ENCODE measurements around the gene TCOF1.

TCOF1 gene

DNA sequence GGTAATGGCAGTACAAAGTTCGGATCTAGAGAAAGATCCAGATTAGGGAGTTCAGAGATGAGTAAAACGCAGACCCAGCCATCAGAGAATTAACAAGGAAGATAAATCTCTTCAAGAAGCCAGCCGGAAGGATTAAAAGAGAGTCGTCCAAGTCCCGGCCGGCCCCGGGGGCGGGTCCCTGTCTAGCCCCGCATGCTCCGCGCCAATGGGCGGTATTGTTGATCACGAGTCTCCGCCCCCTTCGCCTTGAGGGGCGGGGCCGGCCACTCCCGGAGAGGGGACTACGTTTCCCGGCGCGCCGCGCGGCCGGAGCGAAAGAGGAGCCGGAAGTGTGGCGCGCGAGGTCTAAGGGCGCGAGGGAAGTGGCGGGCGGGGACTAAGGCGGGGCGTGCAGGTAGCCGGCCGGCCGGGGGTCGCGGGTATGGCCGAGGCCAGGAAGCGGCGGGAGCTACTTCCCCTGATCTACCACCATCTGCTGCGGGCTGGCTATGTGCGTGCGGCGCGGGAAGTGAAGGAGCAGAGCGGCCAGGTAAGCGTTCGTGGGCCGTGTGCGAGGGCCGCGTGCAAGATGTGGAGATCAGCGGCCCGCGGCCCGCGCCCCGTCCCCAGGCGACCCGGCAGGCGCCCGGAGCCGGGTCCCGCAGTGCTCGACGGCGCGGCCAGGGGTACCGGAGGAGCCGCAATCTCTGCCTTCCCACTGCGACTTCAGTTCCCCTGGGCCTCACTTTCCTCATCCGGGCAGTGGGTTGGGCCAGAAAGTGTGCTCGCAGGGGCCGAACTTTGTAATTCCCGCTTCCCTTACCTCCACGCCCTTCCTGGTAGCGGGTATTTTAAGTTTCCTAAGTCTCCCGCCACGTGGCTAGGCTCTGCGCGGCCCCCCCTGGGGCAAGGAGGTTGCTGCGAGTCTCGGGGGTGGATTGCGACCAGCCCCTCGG is at the start of gene TCOF1:
TSS of gene TCOF1 (plus strand) at position 372 of the 935 bp plus-strand sequence. CDS start at position 422, 50 bp downstream.
- Mint-ChIP-seq H3K9me3 (no peaks in the 10 kb centered on the region), H3K4me1 (peaks cover 34 to 38% of the 10 kb centered on the region in 2 donors), H3K27me3 (no peaks in the 10 kb centered on the region), H3K36me3 (peaks cover 21 to 26% of the 10 kb centered on the region in 2 donors), H3K27ac (peak within 1 kb of the TSS; percentile 96), H3K4me3 (peak within 1 kb of the TSS; percentile 90 to 92)
- peak; percentile 97 for DNase-seq
- ATAC-seq (replicated peaks): peak; percentile 94 to 95

DNA sequence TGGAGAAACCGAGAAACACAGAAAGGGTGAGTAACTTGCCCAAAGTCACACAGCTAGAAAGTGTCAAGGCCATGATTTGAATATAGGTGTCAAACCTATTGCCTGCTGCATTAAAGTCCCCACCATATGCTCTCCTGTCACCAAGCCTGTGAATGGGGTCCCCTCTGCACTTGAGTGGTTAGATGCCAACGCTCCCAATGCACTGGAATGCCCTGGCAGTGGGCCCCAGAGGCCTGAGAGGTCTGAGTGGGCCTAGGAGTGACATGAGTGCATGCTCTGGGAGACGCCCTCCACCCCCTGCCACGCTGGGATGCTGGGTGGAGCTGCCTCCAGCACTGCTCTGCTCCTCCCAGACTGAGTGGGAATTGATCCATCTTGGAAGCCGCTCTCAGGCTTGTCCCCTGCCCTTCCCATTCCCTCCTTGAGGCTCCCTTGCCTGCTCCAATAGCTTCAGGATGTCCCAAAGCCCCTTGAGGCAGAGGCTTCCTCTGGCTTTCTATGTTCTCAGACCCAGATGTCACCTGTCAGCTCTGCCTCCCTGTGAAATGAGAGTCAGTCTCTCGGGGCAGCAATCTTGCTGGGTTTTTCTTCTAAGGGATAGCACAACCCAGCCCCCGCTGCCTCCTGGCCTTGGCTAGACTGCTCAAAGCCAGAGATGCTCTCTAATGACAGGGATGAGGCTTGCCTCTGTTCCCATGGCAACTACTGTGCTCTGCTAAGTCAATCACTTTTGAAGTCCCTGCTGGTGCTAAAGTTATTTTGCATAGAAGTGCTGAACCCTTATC is 48.2 kb upstream of the TCOF1 start:
- Mint-ChIP-seq H3K4me1 (no peaks in the 10 kb centered on the region), H3K9me3 (no peaks in the 10 kb centered on the region), H3K4me3 (no peak overlapping the region), H3K27ac (no peak overlapping the region), H3K36me3 (no peaks in the 10 kb centered on the region), H3K27me3 (peaks cover 17 to 24% of the 10 kb centered on the region in 2 donors)
- DNase-seq (no peak), ATAC-seq (replicated peaks) (no peak)

DNA sequence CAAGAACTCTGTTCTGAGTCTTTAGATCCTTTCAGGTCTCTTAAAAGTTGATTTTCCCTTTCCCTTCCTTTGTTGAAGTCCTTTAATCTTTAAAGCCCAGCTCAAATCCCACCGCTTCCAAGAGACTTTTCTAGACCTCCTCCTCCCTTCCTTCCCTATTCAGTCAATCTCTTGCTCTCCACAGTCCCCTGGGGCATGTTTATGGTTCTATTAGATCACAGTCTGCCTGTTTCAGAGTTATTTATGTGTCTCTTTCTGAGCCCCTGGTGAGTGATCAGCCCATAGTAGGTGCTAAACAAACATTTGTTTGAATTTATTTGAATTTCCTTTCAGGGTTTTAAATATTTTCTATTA is 47.6 kb upstream of the TCOF1 start:
- Mint-ChIP-seq H3K9me3 (no peaks in the 10 kb centered on the region), H3K27ac (no peak overlapping the region), H3K4me1 (no peaks in the 10 kb centered on the region), H3K27me3 (peaks cover 14 to 22% of the 10 kb centered on the region in 2 donors), H3K4me3 (no peak overlapping the region), H3K36me3 (no peaks in the 10 kb centered on the region)
- DNase-seq (no peak), ATAC-seq (replicated peaks) (no peak)

DNA sequence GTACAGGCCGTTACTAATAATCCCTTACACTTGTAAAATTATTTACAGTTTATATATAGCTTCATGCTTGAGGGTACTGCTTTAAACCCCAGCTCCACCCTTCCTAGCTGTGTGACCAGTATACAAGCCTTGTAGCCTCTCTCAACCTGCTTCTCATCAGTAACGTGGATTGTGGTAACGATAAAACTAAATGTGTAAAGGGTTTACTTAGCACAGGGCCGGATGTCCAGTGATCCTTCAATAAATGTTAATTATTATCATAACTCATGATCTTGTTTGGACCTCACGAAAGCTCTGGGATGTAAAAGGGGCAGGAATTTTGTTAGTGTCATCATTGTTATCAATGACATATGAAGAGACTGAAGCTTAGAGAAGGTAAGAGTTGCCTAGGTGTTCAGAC is 47.3 kb upstream of the TCOF1 start:
- Mint-ChIP-seq H3K27me3 (peaks cover 13 to 21% of the 10 kb centered on the region in 2 donors), H3K36me3 (no peaks in the 10 kb centered on the region), H3K27ac (no peak overlapping the region), H3K4me3 (no peak overlapping the region), H3K4me1 (no peaks in the 10 kb centered on the region), H3K9me3 (no peaks in the 10 kb centered on the region)
- ATAC-seq (replicated peaks) (no peak), DNase-seq (no peak)

GRCh38 chr5:150311015-150311692 is 46.3 kb upstream of the TCOF1 start:
- H3K36me3 Mint-ChIP-seq: no peaks in the 10 kb centered on the region
- ATAC-seq (replicated peaks) (no peak), DNase-seq (no peak)
- no peak overlapping the region for H3K27ac Mint-ChIP-seq
- H3K9me3 Mint-ChIP-seq: peaks cover 0 to 2% of the 10 kb centered on the region in 2 donors
- no peak overlapping the region for H3K4me3 Mint-ChIP-seq
- H3K27me3 Mint-ChIP-seq: peaks cover 6 to 16% of the 10 kb centered on the region in 2 donors
- no peaks in the 10 kb centered on the region for H3K4me1 Mint-ChIP-seq

GRCh38 chr5:150312518-150312917 is 45.0 kb upstream of the TCOF1 start:
- Mint-ChIP-seq H3K27me3 (peaks cover 6 to 16% of the 10 kb centered on the region in 2 donors), H3K27ac (no peak overlapping the region), H3K36me3 (no peaks in the 10 kb centered on the region), H3K4me3 (no peak overlapping the region), H3K9me3 (peaks cover 0 to 2% of the 10 kb centered on the region in 2 donors), H3K4me1 (no peaks in the 10 kb centered on the region)
- ATAC-seq (replicated peaks): no peak
- no peak for DNase-seq

DNA sequence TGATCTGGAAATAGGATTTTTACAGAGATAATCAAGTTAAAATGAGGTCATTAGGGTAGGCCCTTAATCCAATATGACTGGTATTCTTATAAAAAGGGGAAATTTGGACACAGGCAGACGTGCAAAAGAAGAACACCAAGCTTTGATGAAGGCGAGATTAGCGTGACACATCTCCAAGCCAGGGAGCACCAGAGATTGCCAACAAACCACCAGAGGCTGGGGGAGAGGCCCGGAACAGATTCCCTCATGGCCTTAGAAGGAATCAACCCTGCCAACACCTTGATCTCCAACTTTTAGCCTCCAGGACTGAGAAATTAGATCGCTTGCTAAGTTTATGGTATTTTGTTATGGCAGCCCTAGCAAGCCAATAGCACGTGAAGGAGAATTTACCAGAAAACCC is 44.0 kb upstream of the TCOF1 start:
- H3K27ac Mint-ChIP-seq: no peak overlapping the region
- ATAC-seq (replicated peaks) (no peak), DNase-seq (no peak)
- H3K27me3 Mint-ChIP-seq: peaks cover 12 to 17% of the 10 kb centered on the region in 2 donors
- no peaks in the 10 kb centered on the region for H3K36me3 Mint-ChIP-seq
- H3K4me1 Mint-ChIP-seq: no peaks in the 10 kb centered on the region
- peaks cover 0 to 2% of the 10 kb centered on the region in 2 donors for H3K9me3 Mint-ChIP-seq
- H3K4me3 Mint-ChIP-seq: no peak overlapping the region

GRCh38 chr5:150313921-150314716 is 43.4 kb upstream of the TCOF1 start:
- peaks cover 0 to 2% of the 10 kb centered on the region in 2 donors for H3K9me3 Mint-ChIP-seq

DNA sequence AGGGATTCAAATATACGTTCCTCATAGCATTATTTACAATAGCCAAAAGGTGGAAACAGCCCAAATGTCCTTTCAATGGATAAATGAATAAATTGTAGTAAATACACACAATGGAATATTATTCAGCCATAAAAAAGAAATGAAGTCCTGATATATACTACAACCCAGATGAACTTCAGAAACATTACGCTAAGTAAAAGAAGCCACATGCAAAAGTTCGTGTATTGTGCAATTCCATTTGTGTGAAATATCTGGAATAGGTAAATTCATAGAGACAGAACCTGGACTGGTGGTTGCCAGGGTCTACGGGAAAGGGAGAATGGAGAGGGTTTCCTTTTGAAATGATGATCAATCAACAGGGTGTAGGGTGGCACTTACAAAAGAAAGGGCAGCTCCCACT is 42.3 kb upstream of the TCOF1 start:
- Mint-ChIP-seq H3K36me3 (no peaks in the 10 kb centered on the region), H3K4me3 (no peak overlapping the region), H3K9me3 (peaks cover 0 to 2% of the 10 kb centered on the region in 2 donors), H3K4me1 (no peaks in the 10 kb centered on the region), H3K27ac (no peak overlapping the region), H3K27me3 (peaks cover 14% of the 10 kb centered on the region in 2 donors)
- ATAC-seq (replicated peaks) (no peak), DNase-seq (no peak)

More at GRCh38 chr5:150313921-150314716, 43.4 kb upstream of the TCOF1 start:
- Mint-ChIP-seq H3K4me1 (no peaks in the 10 kb centered on the region), H3K4me3 (no peak overlapping the region), H3K27me3 (peaks cover 14 to 18% of the 10 kb centered on the region in 2 donors), H3K27ac (no peak overlapping the region), H3K36me3 (no peaks in the 10 kb centered on the region)
- ATAC-seq (replicated peaks) (no peak), DNase-seq (no peak)

- Mint-ChIP-seq H3K27me3 (peaks cover 9 to 10% of the 10 kb centered on the region in 2 donors), H3K4me1 (no peaks in the 10 kb centered on the region), H3K36me3 (no peaks in the 10 kb centered on the region), H3K27ac (no peak overlapping the region), H3K9me3 (peaks cover 0 to 2% of the 10 kb centered on the region in 2 donors), H3K4me3 (no peak overlapping the region)
- DNase-seq (no peak), ATAC-seq (replicated peaks) (no peak)
Observed at GRCh38 chr5:150316320-150316719, 41.2 kb upstream of the TCOF1 start.

- DNase-seq (no peak), ATAC-seq (replicated peaks) (peak in 1 of 2 donors; percentile 31)
- Mint-ChIP-seq H3K9me3 (peaks cover 0 to 2% of the 10 kb centered on the region in 2 donors), H3K4me3 (no peak overlapping the region), H3K27me3 (peaks cover 7 to 9% of the 10 kb centered on the region in 2 donors), H3K4me1 (no peaks in the 10 kb centered on the region), H3K36me3 (no peaks in the 10 kb centered on the region), H3K27ac (no peak overlapping the region)
Observed at GRCh38 chr5:150317048-150318003, 40.2 kb upstream of the TCOF1 start.

- Mint-ChIP-seq H3K27me3 (peaks cover 7 to 9% of the 10 kb centered on the region in 2 donors), H3K27ac (no peak overlapping the region), H3K36me3 (no peaks in the 10 kb centered on the region), H3K4me3 (no peak overlapping the region), H3K4me1 (no peaks in the 10 kb centered on the region), H3K9me3 (peaks cover 0 to 2% of the 10 kb centered on the region in 2 donors)
- ATAC-seq (replicated peaks) (no peak), DNase-seq (no peak)
Observed at GRCh38 chr5:150318613-150319483, 38.6 kb upstream of the TCOF1 start.
